Measurements from ENCODE around the gene M1AP. TPM values are rescaled to one million over a fixed set of nuclear protein-coding genes. Genes with fewer than 3 reads are reported as not detected.

The M1AP gene
- total RNA-seq, 1 donor from 2014 or later, result 0.75 TPM

- Mint-ChIP-seq H3K9me3 (no peaks in the 10 kb centered on the region), H3K36me3 (no peaks in the 10 kb centered on the region), H3K4me1 (peaks cover 2% of the 10 kb centered on the region), H3K27ac (no peak overlapping the region), H3K27me3 (ENCODE audit: insufficient read depth, low read depth) (peaks cover 30% of the 10 kb centered on the region), H3K4me3 (no peak overlapping the region)
- H4K20me1 ChIP-seq (ENCODE audit: low read depth), result peaks cover 13% of the 10 kb centered on the region
- H3K4me2 ChIP-seq, result no peak overlapping the region
- no peaks in the 10 kb centered on the region for H3K79me2 ChIP-seq (ENCODE audit: low read depth)
- DNase-seq (ENCODE audit: low spot score), result no peak
- H3K36me3 ChIP-seq, result no peaks in the 10 kb centered on the region
- no peak overlapping the region for H3K27ac ChIP-seq
- no peak overlapping the region for H3K9ac ChIP-seq
- no peak overlapping the region for H3K4me3 ChIP-seq
- H2AFZ ChIP-seq (replicated peaks), result no peak overlapping the region
- TF ChIP-seq CTCF (IDR thresholded peaks at IDR 0.05) (no peak), EZH2phosphoT487 (IDR thresholded peaks at IDR 0.05) (no peak), EZH2 (IDR thresholded peaks at IDR 0.05) (no peak)
- H3K9me3 ChIP-seq (ENCODE audit: low read depth), result no peaks in the 10 kb centered on the region
- peaks cover 6% of the 10 kb centered on the region for H3F3A ChIP-seq (ENCODE audit: low read depth)
- H3K4me1 ChIP-seq, result peaks cover 4% of the 10 kb centered on the region
- H3K27me3 ChIP-seq, result peaks cover 49% of the 10 kb centered on the region
Measured at GRCh38 chr2:74559912-74560311, 88.2 kb downstream of the M1AP start.

GRCh38 chr2:74558284-74559230 lies 89.6 kb downstream of the M1AP start:
- Histone ChIP-seq H3K9me3 (ENCODE audit: low read depth) (no peaks in the 10 kb centered on the region), H3K9ac (no peak overlapping the region), H3K4me3 (no peak overlapping the region), H3K27me3 (peaks cover 52% of the 10 kb centered on the region), H3F3A (ENCODE audit: low read depth) (peaks cover 19% of the 10 kb centered on the region), H3K4me1 (peaks cover 4% of the 10 kb centered on the region), H4K20me1 (ENCODE audit: low read depth) (peaks cover 13% of the 10 kb centered on the region), H3K36me3 (no peaks in the 10 kb centered on the region), H3K27ac (no peak overlapping the region), H3K4me2 (no peak overlapping the region), H3K79me2 (ENCODE audit: low read depth) (no peaks in the 10 kb centered on the region), H2AFZ (replicated peaks) (no peak overlapping the region)
- H3K9me3 Mint-ChIP-seq, result no peaks in the 10 kb centered on the region
- H3K4me3 Mint-ChIP-seq, result no peak overlapping the region
- TF ChIP-seq EZH2phosphoT487 (IDR thresholded peaks at IDR 0.05), result no peak
- TF ChIP-seq EZH2 (IDR thresholded peaks at IDR 0.05), result no peak
- no peak for TF ChIP-seq CTCF (IDR thresholded peaks at IDR 0.05)
- no peaks in the 10 kb centered on the region for H3K36me3 Mint-ChIP-seq
- DNase-seq (ENCODE audit: low spot score), result no peak
- no peak overlapping the region for H3K27ac Mint-ChIP-seq
- peaks cover 2% of the 10 kb centered on the region for H3K4me1 Mint-ChIP-seq
- peaks cover 31% of the 10 kb centered on the region for H3K27me3 Mint-ChIP-seq (ENCODE audit: insufficient read depth, low read depth)

GRCh38 chr2:74556831-74557370 lies 91.2 kb downstream of the M1AP start:
- H3K9me3 Mint-ChIP-seq, result no peaks in the 10 kb centered on the region
- H3K36me3 ChIP-seq, result no peaks in the 10 kb centered on the region
- H3K27me3 Mint-ChIP-seq (ENCODE audit: insufficient read depth, low read depth), result peaks cover 26% of the 10 kb centered on the region
- H3K4me3 ChIP-seq, result no peak overlapping the region
- peaks cover 6% of the 10 kb centered on the region for H3K4me1 Mint-ChIP-seq
- H3K36me3 Mint-ChIP-seq, result peaks cover 2% of the 10 kb centered on the region
- H3K4me2 ChIP-seq, result no peak overlapping the region
- peaks cover 22% of the 10 kb centered on the region for H4K20me1 ChIP-seq (ENCODE audit: low read depth)
- peak overlapping the region; percentile 95 for H3K4me3 Mint-ChIP-seq
- H3K79me2 ChIP-seq (ENCODE audit: low read depth), result peaks cover 9% of the 10 kb centered on the region
- no peak overlapping the region for H3K9ac ChIP-seq
- peaks cover 31% of the 10 kb centered on the region for H3F3A ChIP-seq (ENCODE audit: low read depth)
- H3K27ac ChIP-seq, result no peak overlapping the region
- H3K27ac Mint-ChIP-seq, result no peak overlapping the region
- H3K27me3 ChIP-seq, result peaks cover 40% of the 10 kb centered on the region
- no peak for TF ChIP-seq EZH2phosphoT487 (IDR thresholded peaks at IDR 0.05)
- TF ChIP-seq EZH2 (IDR thresholded peaks at IDR 0.05), result no peak
- no peak for TF ChIP-seq CTCF (IDR thresholded peaks at IDR 0.05)
- no peak for DNase-seq (ENCODE audit: low spot score)
- peaks cover 12% of the 10 kb centered on the region for H3K4me1 ChIP-seq
- no peaks in the 10 kb centered on the region for H3K9me3 ChIP-seq (ENCODE audit: low read depth)
- no peak overlapping the region for H2AFZ ChIP-seq (replicated peaks)

Measured in neural progenitor cell (in vitro differentiated cells).